ENCODE results near the gene ECT2.

GRCh38 chr3:172824229-172824628 lies 73.7 kb downstream of the ECT2 start:
- TF ChIP-seq POLR2AphosphoS5 (IDR thresholded peaks at IDR 0.05; ENCODE audit: borderline replicate concordance, low read depth, low read length) (no peak), EZH2 (IDR thresholded peaks at IDR 0.05) (no peak), FOXP2 (optimal IDR thresholded peaks at IDR 0.05; ENCODE audit: control extremely low read depth, extremely low read length, insufficient read depth) (no peak)
